WTC11 (cell line): ENCODE measurements around the gene KIF5C.

ENCODE experiments used
- FOXP1 ChIP-seq: sonication (generic); formaldehyde crosslinking; IDR thresholded peaks from 2 replicates; pipeline ENCODE4 v1.8.0; 2022; ENCODE audit warnings: missing genetic modification reagents, mild to moderate bottlenecking, moderate library complexity, borderline replicate concordance
- GABPB1 ChIP-seq: sonication (generic); formaldehyde crosslinking; IDR thresholded peaks from 2 replicates; pipeline ENCODE4 v1.8.1; 2023; ENCODE audit warnings: mild to moderate bottlenecking, missing genetic modification reagents
- NFYB ChIP-seq: sonication (generic); formaldehyde crosslinking; conservative IDR thresholded peaks from 2 replicates; pipeline ENCODE4 v1.8.0; 2022; ENCODE audit warnings: low read depth, missing genetic modification reagents
- ZNF232 ChIP-seq: sonication (generic); formaldehyde crosslinking; IDR thresholded peaks from 2 replicates; pipeline ENCODE4 v1.8.0; 2022; ENCODE audit warnings: mild to moderate bottlenecking, missing genetic modification reagents

GRCh38 chr2:149029307-149029965 is 154.4 kb downstream of the KIF5C start:
- TF ChIP-seq NFYB (CRISPR knock-in tag) (no peak), FOXP1 (CRISPR knock-in tag) (no peak), ZNF232 (CRISPR knock-in tag) (no peak), GABPB1 (no peak)
